Right lung (tissue), 5 donors: ENCODE measurements around the gene KCNS3. TPM values are rescaled to one million over a fixed set of nuclear protein-coding genes. Genes with fewer than 3 reads are reported as not detected.
"Not testable (repeated sequence)": the region's sequence is repeated elsewhere in the genome, so short reads cannot be mapped to it uniquely, and the experiment has no call there.

Experiments
- DNase-seq, 2 donors: peaks; one replicate each; pipeline ENCODE4 v3.0.0-alpha.2; 2013
- polyA plus RNA-seq, 5 donors: library from polyadenylated mRNA; unstranded; fragments of 120-200 nt; gene quantifications; one replicate each; pipeline versions ENCODE4 v1.2.1 to v1.2.3, GENCODE V29; 2013; ENCODE audit warnings: inconsistent platforms in 1 of 5, low replicate concordance in 1 of 5; ENCODE audit not compliant: insufficient read length in 5 of 5, insufficient read depth in 1 of 5

The KCNS3 gene
- polyA plus RNA-seq, 5 donors = 26.5 to 42.2 (median 31.7) TPM

GRCh38 chr2:17936599-17936998 is 58.1 kb downstream of the KCNS3 start:
- no peak for DNase-seq

GRCh38 chr2:17940091-17940630 is 61.7 kb downstream of the KCNS3 start:
- DNase-seq = no peak

GRCh38 chr2:17943444-17943843 is 65.0 kb downstream of the KCNS3 start:
- DNase-seq = no peak

GRCh38 chr2:17947113-17947512 is 68.6 kb downstream of the KCNS3 start:
- no peak for DNase-seq

- DNase-seq = no peak
These were observed 71.5 kb downstream of the KCNS3 start for GRCh38 chr2:17950006-17950405.

- DNase-seq = no peak
These were observed 73.1 kb downstream of the KCNS3 start for GRCh38 chr2:17951563-17951962.

- no peak for DNase-seq
These were observed 80.1 kb downstream of the KCNS3 start for GRCh38 chr2:17958466-17959092.

GRCh38 chr2:17959356-17959755 is 80.9 kb downstream of the KCNS3 start:
- DNase-seq = no peak

GRCh38 chr2:17959833-17960232 is 81.4 kb downstream of the KCNS3 start:
- DNase-seq = no peak

GRCh38 chr2:17960925-17961324 is 82.5 kb downstream of the KCNS3 start:
- no peak for DNase-seq

- DNase-seq = no peak
These were observed 83.3 kb downstream of the KCNS3 start for GRCh38 chr2:17961789-17962188.

- DNase-seq = no peak
These were observed 84.4 kb downstream of the KCNS3 start for GRCh38 chr2:17962876-17963275.

GRCh38 chr2:17963571-17963970 is 85.1 kb downstream of the KCNS3 start:
- DNase-seq = not testable (repeated sequence)

- no peak for DNase-seq
These were observed 86.7 kb downstream of the KCNS3 start for GRCh38 chr2:17965196-17965595.

GRCh38 chr2:17966798-17967197 is 88.3 kb downstream of the KCNS3 start:
- no peak for DNase-seq

GRCh38 chr2:17969661-17970060 is 91.2 kb downstream of the KCNS3 start:
- DNase-seq = no peak

GRCh38 chr2:17971531-17972125 is 93.2 kb downstream of the KCNS3 start:
- DNase-seq = peak in 1 of 2 donors; percentile 14

- no peak for DNase-seq
These were observed 94.5 kb downstream of the KCNS3 start for GRCh38 chr2:17972991-17973390.

- DNase-seq = no peak
These were observed 96.9 kb downstream of the KCNS3 start for GRCh38 chr2:17975401-17975800.

- DNase-seq = no peak
These were observed 98.6 kb downstream of the KCNS3 start for GRCh38 chr2:17976871-17977746.

GRCh38 chr2:17979707-17980106 is 101.2 kb downstream of the KCNS3 start:
- no peak for DNase-seq

GRCh38 chr2:17981936-17982335 is 103.5 kb downstream of the KCNS3 start:
- no peak for DNase-seq
